GM21367 (cell line): Measurements from ENCODE around the gene ATP23.

Experiments
- ATAC-seq: cut with Tn5 transposase; IDR thresholded peaks from one replicate; pipeline ENCODE4 v1.9.1; 2021; ENCODE audit not compliant: unreplicated experiment

The ATP23 gene

GRCh38 chr12:57908511-57908910 lies 32.9 kb upstream of the ATP23 start:
- ATAC-seq = no peak

GRCh38 chr12:57909056-57909455 lies 32.3 kb upstream of the ATP23 start:
- ATAC-seq = no peak

- ATAC-seq = no peak
Measured at GRCh38 chr12:57909611-57910010, 31.8 kb upstream of the ATP23 start.

GRCh38 chr12:57918147-57918546 lies 23.2 kb upstream of the ATP23 start:
- ATAC-seq = no peak

GRCh38 chr12:57927086-57927485 lies 14.3 kb upstream of the ATP23 start:
- no peak for ATAC-seq

GRCh38 chr12:57929092-57929830 lies 12.1 kb upstream of the ATP23 start:
- no peak for ATAC-seq

GRCh38 chr12:57934819-57935218 lies 6.5 kb upstream of the ATP23 start:
- no peak for ATAC-seq

- ATAC-seq = no peak
Measured at GRCh38 chr12:57935331-57935730, 6.0 kb upstream of the ATP23 start.

- peak; percentile 99 for ATAC-seq
Measured at GRCh38 chr12:57935839-57936512, 5.4 kb upstream of the ATP23 start.

- no peak for ATAC-seq
Measured at GRCh38 chr12:57936513-57936883, 4.9 kb upstream of the ATP23 start.

- no peak for ATAC-seq
Measured at GRCh38 chr12:57939291-57939690, 2.1 kb upstream of the ATP23 start.

GRCh38 chr12:57940052-57940914 lies 1.1 kb upstream of the ATP23 start:
- ATAC-seq = no peak

GRCh38 chr12:57940915-57941164 lies 527 bp upstream of the ATP23 start:
- no peak for ATAC-seq

- no peak for ATAC-seq
Measured at GRCh38 chr12:57943438-57944080, 2.2 kb downstream of the ATP23 start.

GRCh38 chr12:57944313-57945023 lies 3.1 kb downstream of the ATP23 start:
- no peak for ATAC-seq

GRCh38 chr12:57952766-57953165 lies 11.4 kb downstream of the ATP23 start:
- no peak for ATAC-seq

- ATAC-seq = no peak
Measured at GRCh38 chr12:57954768-57955167, 13.4 kb downstream of the ATP23 start.

- no peak for ATAC-seq
Measured at GRCh38 chr12:57958061-57958657, 16.8 kb downstream of the ATP23 start.

- ATAC-seq = no peak
Measured at GRCh38 chr12:57964421-57964820, 23.1 kb downstream of the ATP23 start.

GRCh38 chr12:57965766-57966165 lies 24.4 kb downstream of the ATP23 start:
- no peak for ATAC-seq

- ATAC-seq = no peak
Measured at GRCh38 chr12:57966536-57966935, 25.2 kb downstream of the ATP23 start.
